Measurements from ENCODE around the gene TUBB4A. TPM values are rescaled to one million over a fixed set of nuclear protein-coding genes. Genes with fewer than 3 reads are reported as not detected.

TUBB4A gene
- 0.14 TPM in 1 of 2 replicates, not detected in the other for total RNA-seq

DNA sequence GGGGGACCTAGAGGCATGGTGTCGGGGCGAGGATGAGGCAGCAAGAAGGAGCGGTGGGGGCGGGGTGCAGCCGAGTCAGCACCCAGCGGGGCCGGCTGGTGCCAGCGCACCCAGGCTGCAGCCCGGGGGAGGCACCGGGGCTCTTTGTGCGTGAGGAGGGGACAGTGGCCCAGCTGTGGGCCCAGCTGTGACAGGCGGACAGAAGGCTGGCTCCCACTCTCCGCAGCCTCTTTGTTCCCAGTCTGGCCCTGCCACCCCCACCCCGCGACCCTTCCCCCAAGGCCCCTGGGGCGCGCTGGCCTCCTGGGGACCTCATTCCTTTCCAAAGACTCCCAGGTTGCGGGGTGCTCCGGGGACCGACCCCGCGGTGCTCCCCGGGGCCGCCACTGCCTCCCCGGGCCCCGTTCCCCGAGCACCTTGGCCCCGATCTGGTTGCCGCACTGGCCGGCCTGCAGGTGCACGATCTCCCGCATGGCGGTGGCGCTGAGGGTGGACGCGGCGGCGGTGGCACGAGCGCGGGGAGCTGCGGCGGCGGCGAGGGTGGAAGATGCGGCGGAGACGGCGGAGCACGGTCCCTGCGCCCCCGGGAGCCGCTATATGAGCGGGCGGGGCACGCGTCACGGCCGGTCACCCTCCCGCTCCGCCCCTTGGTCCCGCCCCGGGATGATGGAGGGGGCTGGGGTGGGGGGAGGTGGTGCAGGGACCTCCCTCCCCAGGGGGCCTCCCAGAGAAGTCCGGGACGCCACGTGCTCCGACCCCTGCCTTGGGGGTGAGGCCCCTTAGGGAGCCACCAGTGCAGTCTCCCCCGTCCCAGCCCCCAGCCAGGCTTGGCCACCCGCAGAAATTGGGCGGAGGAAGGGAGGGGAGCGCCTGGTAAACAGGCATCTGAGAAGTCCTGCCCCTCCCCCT is at the start of gene TUBB4A:
TUBB4A (minus strand) TSS at position 570 of the 909 bp plus-strand sequence; CDS start at position 473, 97 bp downstream.

DNA sequence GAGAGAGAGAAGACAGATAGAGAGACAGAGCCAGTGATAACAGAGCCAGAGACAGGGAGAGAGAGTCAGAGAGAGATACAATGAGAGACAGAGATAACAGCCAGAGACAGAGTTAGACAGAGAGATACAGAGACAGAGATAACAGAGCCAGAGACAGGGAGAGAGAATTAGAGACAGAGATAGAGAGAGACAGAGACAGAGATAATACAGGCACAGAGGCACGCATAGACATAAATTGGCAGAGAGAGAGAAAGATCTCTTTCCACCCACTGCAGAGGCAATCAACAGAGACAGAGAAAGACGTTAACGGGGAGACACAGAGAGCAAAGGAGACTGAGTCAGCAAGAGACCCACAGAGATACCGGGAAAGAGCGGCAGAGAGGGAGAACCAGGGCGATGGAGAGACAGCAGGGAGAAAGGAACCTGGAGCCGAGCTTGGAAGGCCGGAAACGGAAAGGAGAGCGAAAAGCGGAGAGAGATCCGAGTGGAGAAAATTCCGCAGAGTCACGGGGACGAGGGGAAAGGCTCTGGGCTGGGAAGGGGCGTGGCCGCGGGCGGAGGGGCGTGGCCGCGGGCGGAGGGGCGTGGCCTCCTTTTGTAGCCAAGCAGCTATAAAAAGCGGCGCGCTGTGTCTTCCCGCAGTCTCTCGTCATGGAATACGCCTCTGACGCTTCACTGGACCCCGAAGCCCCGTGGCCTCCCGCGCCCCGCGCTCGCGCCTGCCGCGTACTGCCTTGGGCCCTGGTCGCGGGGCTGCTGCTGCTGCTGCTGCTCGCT is 28.5 kb upstream of the TUBB4A start, which contains the start of gene TNFSF9:
TNFSF9 (plus strand) TSS at position 641 of the 777 bp plus-strand sequence; CDS start at position 652, 11 bp downstream.

DNA sequence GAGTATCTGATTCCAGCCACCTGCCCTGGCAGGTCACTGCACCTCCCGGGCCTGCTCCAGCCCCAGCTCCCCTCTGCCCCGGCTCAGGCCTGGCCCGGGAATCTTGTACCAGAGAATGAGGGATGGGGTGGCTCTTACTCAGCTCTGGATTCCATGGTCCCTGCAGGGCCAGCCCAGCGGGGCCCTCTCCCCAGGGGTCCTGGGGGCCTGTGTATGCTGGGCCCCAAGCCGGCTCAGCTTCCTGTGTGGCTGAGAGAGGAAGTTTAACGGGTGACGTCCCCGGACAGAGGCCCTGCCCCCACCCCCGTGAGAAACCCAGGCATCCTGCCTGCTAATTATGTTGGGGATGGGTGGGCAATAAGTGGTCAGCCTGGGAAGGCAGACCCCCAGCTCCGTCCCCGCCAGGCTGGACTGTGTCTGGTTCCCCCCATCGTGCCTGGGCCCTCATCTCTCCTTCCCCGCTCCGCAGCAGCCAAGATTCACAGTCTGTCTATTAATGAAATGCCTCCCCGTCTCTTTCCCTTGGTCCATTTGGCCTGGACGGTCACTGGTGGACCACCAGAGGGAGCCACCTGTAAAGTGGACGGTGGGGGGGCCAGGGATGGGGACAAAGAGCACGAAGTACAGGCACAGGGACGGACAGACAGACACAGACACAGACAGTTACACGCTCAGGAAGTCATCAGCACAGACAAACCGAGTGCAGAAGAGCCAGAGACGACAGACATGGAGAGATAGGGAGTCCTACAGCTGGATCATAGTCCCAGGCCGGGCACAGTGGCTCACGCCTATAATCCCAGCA is 20.4 kb downstream of the TUBB4A start, which contains the start of gene DENND1C:
DENND1C (minus strand) TSS at position 247 of the 802 bp plus-strand sequence; CDS start at position 155, 92 bp downstream.

DNA sequence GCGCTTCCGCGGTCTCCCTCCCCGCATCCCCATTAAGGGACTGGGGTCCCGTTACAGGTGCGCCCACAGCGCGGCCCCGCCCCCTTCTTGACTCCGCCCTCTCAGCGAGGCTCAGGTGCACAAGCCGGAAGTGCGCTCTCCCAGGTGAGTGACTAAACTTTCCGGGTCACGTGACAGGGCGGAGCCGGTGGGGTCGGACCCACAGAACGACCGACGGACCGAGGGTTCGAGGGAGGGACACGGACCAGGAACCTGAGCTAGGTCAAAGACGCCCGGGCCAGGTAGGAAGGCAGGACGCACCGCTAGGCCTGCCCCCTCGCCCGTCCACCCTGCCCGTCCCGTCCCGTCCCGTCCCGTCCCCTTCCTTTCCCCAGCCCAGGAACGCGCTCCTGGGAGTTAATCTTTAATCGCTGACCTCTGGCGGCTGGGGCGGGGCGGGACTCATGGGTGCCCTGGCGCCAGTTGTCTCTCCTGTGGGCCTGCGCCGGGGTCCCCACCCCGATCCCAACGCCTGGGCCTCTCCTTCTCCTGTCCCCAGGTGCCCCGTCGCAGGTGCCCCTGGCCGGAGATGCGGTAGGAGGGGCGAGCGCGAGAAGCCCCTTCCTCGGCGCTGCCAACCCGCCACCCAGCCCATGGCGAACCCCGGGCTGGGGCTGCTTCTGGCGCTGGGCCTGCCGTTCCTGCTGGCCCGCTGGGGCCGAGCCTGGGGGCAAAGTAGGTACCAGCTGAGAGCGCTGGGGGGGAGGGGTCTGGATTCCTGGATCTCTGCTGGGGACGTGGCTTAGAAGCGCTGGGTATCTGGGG is 37.8 kb downstream of the TUBB4A start, which contains the start of gene CRB3:
CRB3 (plus strand) TSS at position 202 of the 804 bp plus-strand sequence; CDS start at position 633, 431 bp downstream.

GRCh38 chr19:6459262-6460098 is 42.6 kb downstream of the TUBB4A start, which contains the start of gene SLC25A23:
SLC25A23 (minus strand) TSS chr19:6459792; CDS start chr19:6459628, 164 bp downstream.

Other genes starting within 250 kb of the TUBB4A start
- 15.7 and 20.3 TPM in 2 replicates for gene MLLT1, start 222.3 kb downstream of the TUBB4A start, total RNA-seq
- gene ACER1, start 168.7 kb downstream of the TUBB4A start, total RNA-seq: not detected in 2 replicates
- 131 and 155 TPM in 2 replicates for gene CLPP, start 140.8 kb downstream of the TUBB4A start, total RNA-seq
- 37.8 and 64.3 TPM in 2 replicates for gene ALKBH7, start 129.5 kb downstream of the TUBB4A start, total RNA-seq
- 0.19 and 1.4 TPM in 2 replicates for gene PSPN, start 126.4 kb downstream of the TUBB4A start, total RNA-seq
- gene GTF2F1, start 109.1 kb downstream of the TUBB4A start, total RNA-seq: 43.5 and 52.1 TPM in 2 replicates
- gene KHSRP, start 77.5 kb downstream of the TUBB4A start, total RNA-seq: 120 and 172 TPM in 2 replicates
- not detected in 2 replicates for gene SLC25A41, start 68.5 kb downstream of the TUBB4A start, total RNA-seq
- gene SLC25A23, start 42.5 kb downstream of the TUBB4A start, total RNA-seq: 43.7 and 50.1 TPM in 2 replicates
- 30.4 and 36.9 TPM in 2 replicates for gene CRB3, start 38.0 kb downstream of the TUBB4A start, total RNA-seq
- 0.05 and 0.14 TPM in 2 replicates for gene DENND1C, start 20.5 kb downstream of the TUBB4A start, total RNA-seq
- gene TNFSF9, start 28.7 kb upstream of the TUBB4A start, total RNA-seq: 31.6 and 32.9 TPM in 2 replicates
- 0.35 TPM in 1 of 2 replicates, not detected in the other for gene CD70, start 88.8 kb upstream of the TUBB4A start, total RNA-seq
- not detected in 2 replicates for gene TNFSF14, start 167.9 kb upstream of the TUBB4A start, total RNA-seq
- gene C3, start 218.3 kb upstream of the TUBB4A start, total RNA-seq: 5.4 and 11.2 TPM in 2 replicates
- 56.4 and 60.9 TPM in 2 replicates for gene GPR108, start 235.3 kb upstream of the TUBB4A start, total RNA-seq
- 76.2 and 88.9 TPM in 2 replicates for gene TRIP10, start 237.4 kb upstream of the TUBB4A start, total RNA-seq

Measured in airway epithelial cell (primary cell).